NCI-H1048 (cell line): ENCODE results near the gene CTAGE15.
"Not testable (repeated sequence)": the region's sequence is repeated elsewhere in the genome, so short reads cannot be mapped to it uniquely, and the experiment has no call there.

Source experiments
- DNase-seq: peaks from one replicate; lab custom pipeline; 2025; lab: John Stamatoyannopoulos, UW

CTAGE15 gene, protein sequence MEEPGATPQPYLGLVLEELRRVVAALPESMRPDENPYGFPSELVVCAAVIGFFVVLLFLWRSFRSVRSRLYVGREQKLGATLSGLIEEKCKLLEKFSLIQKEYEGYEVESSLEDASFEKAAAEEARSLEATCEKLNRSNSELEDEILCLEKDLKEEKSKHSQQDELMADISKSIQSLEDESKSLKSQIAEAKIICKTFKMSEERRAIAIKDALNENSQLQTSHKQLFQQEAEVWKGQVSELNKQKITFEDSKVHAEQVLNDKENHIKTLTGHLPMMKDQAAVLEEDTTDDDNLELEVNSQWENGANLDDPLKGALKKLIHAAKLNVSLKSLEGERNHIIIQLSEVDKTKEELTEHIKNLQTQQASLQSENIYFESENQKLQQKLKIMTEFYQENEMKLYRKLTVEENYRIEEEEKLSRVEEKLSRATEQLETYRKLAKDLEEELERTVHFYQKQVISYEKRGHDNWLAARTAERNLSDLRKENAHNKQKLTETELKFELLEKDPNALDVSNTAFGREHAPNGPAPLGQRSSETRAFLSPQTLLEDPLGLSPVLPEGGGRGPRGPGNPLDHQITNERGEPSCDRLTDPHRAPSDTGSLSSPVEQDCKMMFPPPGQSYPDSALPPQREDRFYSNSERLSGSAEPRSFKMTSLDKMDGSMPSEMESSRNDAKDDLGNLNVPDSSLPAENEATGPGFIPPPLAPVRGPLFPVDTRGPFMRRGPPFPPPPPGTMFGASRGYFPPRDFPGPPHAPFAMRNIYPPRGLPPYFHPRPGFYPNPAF

DNA sequence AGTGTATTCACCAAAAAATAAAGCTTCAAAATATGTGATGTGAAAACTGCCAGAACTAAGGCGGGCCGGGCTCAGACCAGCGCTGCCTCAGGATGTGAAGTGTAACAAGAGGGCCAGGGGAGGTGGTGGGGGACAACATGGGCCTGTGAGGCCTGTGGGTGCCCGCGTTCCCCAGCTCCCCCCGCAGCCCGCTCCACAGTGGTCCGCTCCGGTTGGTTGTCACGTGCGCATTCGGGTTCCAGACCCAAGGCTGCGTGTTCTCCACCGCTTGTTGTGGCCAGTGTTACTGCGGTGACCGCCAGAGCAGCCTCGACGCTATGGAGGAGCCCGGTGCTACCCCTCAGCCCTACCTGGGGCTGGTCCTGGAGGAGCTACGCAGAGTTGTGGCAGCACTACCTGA lies at the start of gene CTAGE15:
TSS of gene CTAGE15 (plus strand) at position 301 of the 400 bp plus-strand sequence. CDS start at position 318, 17 bp downstream.
- DNase-seq: not testable (repeated sequence)

- not testable (repeated sequence) for DNase-seq
Observed at GRCh38 chr7:143522309-143522916, 49.2 kb upstream of the CTAGE15 start.

DNA sequence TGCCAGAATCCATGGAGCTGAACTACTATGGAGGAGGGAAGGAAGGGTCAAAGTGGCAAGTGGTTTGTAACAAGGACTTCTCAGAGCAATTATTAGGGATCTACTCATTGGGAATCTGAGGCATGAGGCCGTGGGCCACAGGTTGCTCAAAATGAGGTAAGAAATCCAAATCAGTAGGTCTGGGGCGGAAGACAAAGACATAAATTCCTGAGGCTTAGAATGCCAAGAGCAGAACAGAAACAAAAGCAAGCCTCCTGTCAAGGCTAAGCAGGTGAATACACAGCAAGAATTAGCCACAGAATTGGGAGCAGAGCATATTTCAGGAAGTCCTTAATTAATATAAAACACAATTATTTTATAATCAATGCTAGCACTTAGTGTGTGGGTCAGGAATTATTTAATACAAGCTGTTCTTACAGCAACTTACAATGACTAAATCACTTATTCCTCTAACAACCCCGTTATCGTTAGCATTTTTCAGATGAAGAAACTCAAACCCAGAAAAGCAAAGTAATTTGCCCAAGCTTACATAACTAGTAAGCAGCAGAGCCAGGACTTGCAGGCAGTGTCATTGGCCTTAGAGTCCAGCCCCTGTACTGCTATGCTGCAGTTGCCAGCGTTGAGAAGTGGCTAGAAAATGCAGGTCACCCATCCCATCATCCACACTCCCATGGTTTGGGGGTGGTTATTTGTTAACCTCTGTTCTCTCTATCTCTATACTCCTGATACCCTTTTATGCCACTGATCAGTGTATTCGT lies 40.3 kb upstream of the CTAGE15 start:
- not testable (repeated sequence) for DNase-seq

DNA sequence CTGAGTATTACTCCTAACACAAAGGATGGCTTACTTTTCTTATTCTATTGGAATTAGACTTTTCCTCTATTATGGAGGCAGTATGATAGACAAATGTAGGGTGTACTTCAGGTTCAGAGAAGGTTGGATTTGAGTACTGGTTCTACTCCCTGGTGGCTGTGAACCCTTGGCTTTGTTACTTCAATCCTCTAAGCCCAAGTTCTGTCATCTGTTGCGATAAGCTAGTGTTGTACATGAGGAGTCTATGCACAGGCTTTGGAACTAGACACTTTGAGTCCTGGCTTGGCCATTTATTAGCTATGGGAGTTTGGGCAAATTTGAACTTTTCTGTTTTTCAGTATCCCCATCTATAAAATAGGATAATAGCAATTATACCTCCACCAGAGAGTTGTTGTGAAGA lies 39.7 kb upstream of the CTAGE15 start:
- not testable (repeated sequence) for DNase-seq

DNA sequence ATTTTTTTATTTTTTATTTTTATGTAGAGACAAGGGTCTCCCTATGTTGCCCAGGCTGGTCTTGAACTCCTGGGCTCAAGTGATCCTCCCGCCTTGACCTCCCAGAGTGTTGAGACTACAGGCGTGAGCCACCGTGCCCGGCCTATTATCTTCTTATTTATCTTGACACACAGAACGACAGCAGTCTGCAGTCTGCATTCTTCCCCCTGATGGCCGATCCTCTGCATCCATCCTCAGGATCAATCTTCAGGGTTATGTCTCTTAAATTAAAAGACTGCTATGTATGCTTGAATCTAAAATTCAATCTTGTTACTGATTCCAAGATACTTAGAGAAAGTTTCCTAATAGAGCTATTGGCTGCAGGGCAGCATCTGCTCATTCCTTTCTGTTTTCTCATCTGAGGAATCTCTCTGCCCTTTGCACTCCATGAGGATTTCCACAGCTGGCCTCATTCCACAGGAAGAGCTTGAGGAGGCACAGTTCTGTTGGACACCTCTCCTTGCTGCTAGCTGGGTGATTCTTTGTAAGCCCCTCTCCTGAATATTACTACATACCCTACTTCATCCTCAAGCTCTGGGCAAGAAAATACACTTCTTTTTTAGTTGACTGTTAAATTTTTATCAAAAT lies 38.3 kb upstream of the CTAGE15 start:
- not testable (repeated sequence) for DNase-seq

GRCh38 chr7:143536443-143536842 lies 35.2 kb upstream of the CTAGE15 start:
- not testable (repeated sequence) for DNase-seq

GRCh38 chr7:143543288-143544038 lies 28.1 kb upstream of the CTAGE15 start:
- not testable (repeated sequence) for DNase-seq

DNA sequence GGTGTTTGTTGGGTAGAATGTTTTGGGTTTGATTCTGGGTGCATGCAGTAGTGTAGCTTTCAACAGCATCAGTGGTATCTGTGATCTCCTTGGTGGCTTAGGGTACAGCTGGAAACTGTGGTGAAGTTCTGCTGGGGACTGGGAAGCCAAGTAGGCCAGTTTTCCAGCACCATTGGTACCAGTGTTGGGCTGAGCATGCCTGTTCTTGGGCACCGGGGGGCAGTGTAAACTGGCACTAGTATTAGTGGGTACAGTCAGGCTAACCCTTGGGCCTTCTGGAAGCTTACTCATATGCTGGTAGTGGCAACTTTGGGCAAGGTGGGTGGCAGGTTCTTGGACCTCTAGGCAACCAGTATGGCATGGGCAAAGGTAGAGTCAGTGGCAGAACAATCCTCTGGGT lies 15.6 kb upstream of the CTAGE15 start:
- DNase-seq: not testable (repeated sequence)

- DNase-seq: not testable (repeated sequence)
Observed at GRCh38 chr7:143563306-143563705, 8.3 kb upstream of the CTAGE15 start.

GRCh38 chr7:143566001-143566400 lies 5.6 kb upstream of the CTAGE15 start:
- not testable (repeated sequence) for DNase-seq

DNA sequence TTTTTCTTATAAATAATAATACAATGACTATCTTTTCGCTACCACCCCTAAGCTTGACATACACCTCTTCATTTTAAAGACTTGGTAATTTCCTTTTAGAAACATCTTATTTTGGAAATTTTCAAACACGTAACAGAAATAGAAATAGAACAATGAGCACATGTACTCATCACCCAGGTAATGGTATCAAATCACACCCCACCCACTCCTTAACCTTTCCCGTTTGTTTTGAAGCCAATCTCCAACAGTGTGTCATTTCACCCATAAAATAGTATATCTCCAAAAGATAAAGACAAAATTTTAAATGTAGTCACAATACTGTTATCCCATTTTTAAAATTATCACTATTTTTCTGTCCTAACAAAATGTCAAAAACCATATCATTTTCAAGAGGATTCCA lies 16.6 kb downstream of the CTAGE15 start:
- DNase-seq: not testable (repeated sequence)

DNA sequence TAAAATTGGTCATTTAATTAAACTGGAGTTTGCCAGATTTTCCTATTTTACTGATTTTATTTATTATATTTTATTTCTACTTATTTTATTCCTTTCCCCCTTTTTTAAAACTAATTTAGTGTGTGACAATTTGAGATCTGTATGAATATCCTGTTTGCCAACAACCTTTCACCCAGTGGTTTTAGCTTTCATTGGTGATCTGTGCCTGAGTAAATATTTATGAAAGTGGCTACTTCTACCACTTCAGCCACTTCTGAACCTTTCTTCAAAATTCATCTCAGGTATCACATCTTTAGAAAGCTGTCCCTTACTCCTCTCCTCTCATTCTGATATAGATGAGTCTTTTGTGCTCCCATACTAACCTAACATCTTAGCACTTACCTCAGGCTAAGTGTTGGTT lies 18.3 kb downstream of the CTAGE15 start:
- not testable (repeated sequence) for DNase-seq

GRCh38 chr7:143598086-143598485 lies 26.5 kb downstream of the CTAGE15 start:
- DNase-seq: not testable (repeated sequence)

DNA sequence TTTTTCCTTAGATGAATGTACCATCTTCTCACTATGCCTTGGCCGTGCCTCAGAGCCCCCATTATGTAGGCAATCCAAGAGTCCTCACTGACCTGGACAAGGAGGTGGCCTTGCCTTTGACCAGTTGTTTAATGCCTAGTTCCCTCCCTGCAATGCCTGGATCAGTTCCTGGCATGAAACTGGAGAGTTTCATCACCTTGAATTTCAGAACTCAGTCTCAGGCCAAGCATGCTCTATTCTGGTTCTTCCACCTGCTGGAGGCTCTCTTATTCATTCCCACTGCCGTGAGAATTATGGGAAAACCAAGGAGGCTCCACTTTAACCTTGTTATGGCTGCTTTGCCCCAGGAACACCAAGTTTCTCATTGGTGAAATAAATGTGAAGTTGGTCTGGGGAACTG lies 31.9 kb downstream of the CTAGE15 start:
- not testable (repeated sequence) for DNase-seq

GRCh38 chr7:143606088-143606487 lies 34.5 kb downstream of the CTAGE15 start:
- DNase-seq: not testable (repeated sequence)

DNA sequence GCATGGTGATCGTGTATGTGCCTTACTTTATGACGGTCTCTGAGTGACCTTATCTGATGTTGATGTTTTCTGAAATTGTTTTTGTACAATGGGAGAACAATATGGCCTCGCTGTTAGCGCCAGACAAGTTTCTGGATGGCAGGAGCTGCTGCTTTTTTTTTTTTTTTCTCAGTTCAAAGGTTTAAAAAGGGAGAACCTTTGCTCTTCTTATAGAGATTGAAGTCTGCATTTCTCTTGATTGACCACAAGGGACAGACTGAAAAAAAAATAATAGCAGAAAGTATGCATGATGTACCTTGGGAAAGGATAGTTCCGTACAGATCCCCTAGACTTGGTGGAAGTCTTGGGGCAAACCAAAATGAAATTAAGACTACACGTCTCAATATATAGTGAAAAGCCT lies 43.9 kb downstream of the CTAGE15 start:
- DNase-seq: not testable (repeated sequence)

DNA sequence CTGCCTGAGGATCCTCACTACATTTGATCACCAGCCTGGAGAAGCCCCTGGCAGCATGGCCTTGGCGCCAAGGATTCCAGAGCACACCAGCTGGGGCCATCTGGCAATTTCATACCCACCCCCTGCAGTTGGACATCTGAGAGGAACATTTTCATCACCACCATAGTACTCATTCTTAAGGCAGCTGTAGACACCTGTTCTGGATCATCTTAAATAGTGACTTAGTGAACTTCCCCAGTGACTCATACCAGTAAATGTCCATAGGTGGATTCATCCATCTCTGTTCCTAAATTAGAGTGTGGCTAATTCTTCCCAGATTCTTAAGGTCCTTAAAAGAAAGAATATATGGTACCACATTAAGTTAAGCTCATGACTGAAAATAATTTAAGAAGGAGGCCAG lies 45.6 kb downstream of the CTAGE15 start:
- not testable (repeated sequence) for DNase-seq

GRCh38 chr7:143620058-143620457 lies 48.5 kb downstream of the CTAGE15 start:
- DNase-seq: not testable (repeated sequence)

DNA sequence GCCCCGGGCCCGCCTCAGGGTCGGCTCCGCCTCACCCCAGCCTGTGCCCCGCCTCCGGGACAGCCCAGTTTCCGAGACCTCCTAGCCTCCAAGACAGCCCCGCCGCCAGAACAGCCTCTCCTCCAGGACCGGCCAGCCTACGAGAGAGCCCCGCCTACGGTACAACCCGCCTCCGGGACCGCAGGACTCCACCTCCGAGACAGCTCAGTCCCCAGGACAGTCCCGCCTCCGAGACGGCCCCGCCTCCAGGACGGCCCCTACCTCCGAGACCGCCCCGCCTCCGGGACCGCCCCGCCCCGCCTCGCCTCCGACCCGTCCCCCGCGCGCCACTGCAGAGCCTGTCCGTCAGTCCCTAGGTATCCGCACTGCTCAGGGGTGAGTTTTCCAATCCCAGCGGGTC lies 49.0 kb downstream of the CTAGE15 start, which contains the start of gene TCAF2:
TSS of gene TCAF2 (plus strand) at position 329 of the 400 bp plus-strand sequence.
- DNase-seq: not testable (repeated sequence)

GRCh38 chr7:143621175-143621574 lies 49.6 kb downstream of the CTAGE15 start:
- DNase-seq: not testable (repeated sequence)
